Upper lobe of left lung (tissue), 6 donors: ENCODE results near the gene PRSS21. TPM values are rescaled to one million over a fixed set of nuclear protein-coding genes. Genes with fewer than 3 reads are reported as not detected.

Source experiments
- ATAC-seq, 2 donors: fragments of 200-7000 bp; cut with Tn5 transposase; one replicate each; pipeline ENCODE4 v1.9.1; 2022; ENCODE audit warnings: mild to moderate bottlenecking in 2 of 2, moderate library complexity in 2 of 2; ENCODE audit not compliant: low FRiP score in 2 of 2
- DNase-seq, 2 donors: peaks; one replicate each; pipeline ENCODE4 v3.0.0-alpha.2; 2019 to 2020
- H3K27ac ChIP-seq, 4 donors: fragments of 200-600 bp; sonication (generic); one replicate each; pipeline ENCODE4 v1.5.1; 2016 to 2019
- H3K27me3 ChIP-seq, 4 donors: fragments of 200-600 bp; sonication (generic); one replicate each; pipeline ENCODE4 v1.5.1; 2017 to 2019
- H3K36me3 ChIP-seq, 4 donors: fragments of 200-600 bp; sonication (generic); one replicate each; pipeline ENCODE4 v1.5.1; 2016 to 2019
- H3K4me1 ChIP-seq, 4 donors: fragments of 200-600 bp; sonication (generic); one replicate each; pipeline ENCODE4 v1.5.1; 2018 to 2019
- H3K4me3 ChIP-seq, 4 donors: fragments of 200-600 bp; sonication (generic); one replicate each; pipeline ENCODE4 v1.5.1; 2017 to 2019; ENCODE audit warnings: mild to moderate bottlenecking in 2 of 4, moderate library complexity in 1 of 4
- H3K9me3 ChIP-seq, 4 donors: fragments of 200-600 bp; sonication (generic); one replicate each; pipeline ENCODE4 v1.5.1; 2018 to 2019
- CTCF ChIP-seq, 6 experiments: fragments of 450-650 bp in 4 of 6; fragments of 200-600 bp in 2 of 6; sonication (generic) in 2 of 6; IDR thresholded peaks; one replicate each; pipeline ENCODE4 v1.5.1; 2016 to 2019; ENCODE audit warnings: antibody characterized with exemption in 6 of 6
- EP300 ChIP-seq, 4 donors: sonication (generic); formaldehyde crosslinking; IDR thresholded peaks; one replicate each; pipeline ENCODE4 v1.5.1; 2017; ENCODE audit warnings: antibody characterized with exemption in 4 of 4, control low read depth in 2 of 4
- POLR2A ChIP-seq, 4 donors: fragments of 450-650 bp; IDR thresholded peaks; one replicate each; pipeline ENCODE4 v1.5.1; 2016 to 2017; ENCODE audit warnings: antibody characterized with exemption in 4 of 4, mild to moderate bottlenecking in 2 of 4
- POLR2AphosphoS5 ChIP-seq, 2 donors: sonication (generic); formaldehyde crosslinking; IDR thresholded peaks; one replicate each; pipeline ENCODE4 v1.5.1; 2017; ENCODE audit warnings: antibody characterized with exemption in 2 of 2
- WGBS, 2 donors: methylation state at CpG; one replicate each; pipeline ENCODE4 v1.1.5; 2017 to 2018; 5-methylcytosine and 5-hydroxymethylcytosine counted together
- total RNA-seq, 6 donors: library from RNA; depleted of rRNA in 4 of 6; stranded (reverse); fragments of >200 nt in 4 of 6; gene quantifications; one replicate each; pipeline versions ENCODE4 v1.1.0 to v1.2.1, GENCODE V29; 2016 to 2021
- donor health status: DM: no; HTN: no; CAD: no; lungs with moderate emphysema.
- donor health status: DM: no; HTN: yes; CAD: no; lungs with severe emphysema.

The PRSS21 gene
- total RNA-seq, 6 donors from 2014 or later = 1.2 to 16.2 (median 14.5) TPM; not detected in 1

DNA sequence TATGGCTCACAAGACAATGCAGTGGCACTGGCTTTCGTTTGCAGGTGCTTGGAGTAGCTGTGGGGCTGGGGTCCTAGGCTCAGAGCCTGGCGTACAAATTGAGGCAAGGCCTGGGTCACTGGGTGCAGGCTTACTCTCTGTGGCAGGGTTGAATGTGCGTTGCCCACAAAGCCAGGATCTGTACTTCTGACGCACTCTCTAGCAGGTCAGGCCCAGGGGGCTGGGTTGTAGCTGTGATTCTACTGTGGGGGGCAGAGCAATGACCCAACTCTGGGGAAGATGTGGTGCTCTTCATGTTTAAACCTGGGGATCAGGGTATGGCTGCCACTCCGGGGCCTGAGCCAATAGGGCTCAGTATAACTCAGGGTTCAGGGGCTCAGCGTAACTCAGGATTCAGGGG, 6.4 kb upstream of the PRSS21 start:
- H3K9me3 ChIP-seq = no peaks in the 10 kb centered on the region
- no peak for ATAC-seq
- DNase-seq = no peak
- H3K4me1 ChIP-seq = no peaks in the 10 kb centered on the region
- TF ChIP-seq CTCF (IDR thresholded peaks at IDR 0.05) = no peak
- TF ChIP-seq POLR2A (IDR thresholded peaks at IDR 0.05) = no peak
- TF ChIP-seq EP300 (IDR thresholded peaks at IDR 0.05) = no peak
- TF ChIP-seq POLR2AphosphoS5 (IDR thresholded peaks at IDR 0.05) = no peak
- H3K27ac ChIP-seq = no peak overlapping the region
- no peaks in the 10 kb centered on the region for H3K27me3 ChIP-seq
- H3K36me3 ChIP-seq = no peaks in the 10 kb centered on the region
- no peak overlapping the region for H3K4me3 ChIP-seq
- 72 to 77% methylated on average over 4 to 6 of the region's 6 CpGs for WGBS, 2 donors

DNA sequence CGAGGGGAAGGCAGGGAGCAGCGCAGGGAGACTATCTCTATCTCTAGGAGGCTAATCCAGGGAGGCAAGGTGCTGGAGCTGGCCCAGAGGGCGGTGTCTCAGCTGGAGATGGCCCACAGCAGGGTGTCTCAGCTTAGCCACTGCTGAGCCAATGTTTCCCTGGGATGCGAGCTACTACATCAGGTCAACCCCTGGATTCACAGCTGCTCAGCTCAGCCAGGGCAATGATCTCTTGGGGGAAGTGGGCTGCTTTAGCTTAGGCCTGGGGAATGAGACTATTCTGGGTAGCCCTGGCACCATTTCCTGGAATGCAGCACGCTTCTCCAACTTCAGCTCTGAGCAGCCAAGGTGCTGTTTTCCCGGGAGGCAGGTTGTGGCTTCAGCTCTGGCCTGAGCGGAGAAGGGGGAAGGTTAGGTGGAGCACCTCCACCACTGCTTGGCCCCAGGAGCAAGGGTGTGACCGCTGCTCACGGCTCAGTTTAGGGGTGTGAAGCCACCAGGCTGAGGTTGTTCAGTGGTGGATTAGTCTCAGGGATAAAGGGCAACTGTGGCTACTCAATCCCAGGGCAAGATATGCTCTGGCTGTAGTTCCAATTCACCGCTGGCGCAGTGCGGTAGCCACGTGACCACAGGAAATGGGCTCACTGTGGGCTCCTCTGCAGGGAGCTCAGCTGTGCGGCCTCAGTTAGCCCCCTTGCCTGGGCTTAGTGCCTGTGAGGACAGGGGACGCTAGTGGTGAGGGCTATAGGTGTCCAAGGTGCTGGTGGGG, 5.2 kb upstream of the PRSS21 start:
- DNase-seq = no peak
- 65 to 68% methylated on average over 6 to 15 of the region's 15 CpGs for WGBS, 2 donors
- H3K27ac ChIP-seq = no peak overlapping the region
- H3K4me3 ChIP-seq = no peak overlapping the region
- no peaks in the 10 kb centered on the region for H3K36me3 ChIP-seq
- no peak for TF ChIP-seq EP300 (IDR thresholded peaks at IDR 0.05)
- TF ChIP-seq POLR2A (IDR thresholded peaks at IDR 0.05) = no peak
- TF ChIP-seq POLR2AphosphoS5 (IDR thresholded peaks at IDR 0.05) = no peak
- TF ChIP-seq CTCF (IDR thresholded peaks at IDR 0.05) = no peak
- peaks cover 0 to 2% (median 0%) of the 10 kb centered on the region in 4 donors for H3K4me1 ChIP-seq
- ATAC-seq = no peak
- H3K9me3 ChIP-seq = no peaks in the 10 kb centered on the region
- peaks cover 0 to 2% (median 0%) of the 10 kb centered on the region in 4 donors for H3K27me3 ChIP-seq

DNA sequence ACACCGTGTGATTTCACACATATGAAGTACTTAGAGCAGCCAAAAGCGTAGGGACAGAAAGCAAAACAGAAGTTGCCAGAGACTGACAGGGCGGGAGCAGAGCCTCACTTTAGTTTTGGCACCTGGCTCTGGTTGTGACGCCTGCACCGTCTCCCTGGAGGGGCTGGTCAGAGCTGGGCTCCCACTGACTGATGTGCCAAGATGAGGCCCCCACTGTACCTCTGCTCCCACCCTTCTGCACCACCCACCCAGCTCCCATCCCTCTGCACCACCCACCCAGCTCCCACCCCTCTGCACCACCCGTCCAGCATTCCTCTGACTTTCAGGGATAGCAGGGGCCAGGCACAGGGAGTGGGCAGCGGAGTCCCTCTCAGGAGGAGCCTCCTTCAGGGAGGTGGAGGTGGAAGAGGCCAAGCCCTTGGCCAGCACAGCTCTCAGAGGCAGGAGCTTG, 3.2 kb upstream of the PRSS21 start:
- TF ChIP-seq POLR2A (IDR thresholded peaks at IDR 0.05) (no peak), CTCF (IDR thresholded peaks at IDR 0.05) (no peak), EP300 (IDR thresholded peaks at IDR 0.05) (no peak), POLR2AphosphoS5 (IDR thresholded peaks at IDR 0.05) (no peak)
- H3K4me3 ChIP-seq = no peak overlapping the region
- DNase-seq (no peak), ATAC-seq (no peak)
- WGBS, 2 donors = 69% methylated on average over 6 to 7 of the region's 7 CpGs
- peaks cover 0 to 10% (median 0%) of the 10 kb centered on the region in 4 donors for H3K27me3 ChIP-seq
- H3K4me1 ChIP-seq = peaks cover 0 to 8% (median 0%) of the 10 kb centered on the region in 4 donors
- no peaks in the 10 kb centered on the region for H3K9me3 ChIP-seq
- H3K36me3 ChIP-seq = no peaks in the 10 kb centered on the region
- no peak overlapping the region for H3K27ac ChIP-seq

- 75 to 83% methylated on average over 8 to 20 of the region's 20 CpGs for WGBS, 2 donors
- ATAC-seq = no peak
- H3K27ac ChIP-seq = no peak overlapping the region
- no peak for DNase-seq
- H3K4me3 ChIP-seq = no peak overlapping the region
- peaks cover 0 to 10% (median 0%) of the 10 kb centered on the region in 4 donors for H3K27me3 ChIP-seq
- H3K4me1 ChIP-seq = peaks cover 0 to 8% (median 0%) of the 10 kb centered on the region in 4 donors
- H3K36me3 ChIP-seq = no peaks in the 10 kb centered on the region
- no peaks in the 10 kb centered on the region for H3K9me3 ChIP-seq
- TF ChIP-seq POLR2AphosphoS5 (IDR thresholded peaks at IDR 0.05) = no peak
- TF ChIP-seq CTCF (IDR thresholded peaks at IDR 0.05) = no peak
- no peak for TF ChIP-seq EP300 (IDR thresholded peaks at IDR 0.05)
- TF ChIP-seq POLR2A (IDR thresholded peaks at IDR 0.05) = no peak
Observed at GRCh38 chr16:2814551-2815298, 2.3 kb upstream of the PRSS21 start.
